GM15510 (cell line): Measurements from ENCODE around the gene SGMS1.

Experiments used
- POLR2A ChIP-seq: IDR thresholded peaks from 3 replicates; pipeline ENCODE4 v1.6.1; 2011; ENCODE audit warnings: borderline replicate concordance; ENCODE audit not compliant: insufficient read length; ENCODE audit errors: extremely low read depth

The SGMS1 gene

GRCh38 chr10:50325449-50326171, 298.1 kb downstream of the SGMS1 start:
- no peak for TF ChIP-seq POLR2A

GRCh38 chr10:50324680-50325393, 298.9 kb downstream of the SGMS1 start:
- no peak for TF ChIP-seq POLR2A

- TF ChIP-seq POLR2A = no peak
Measured at GRCh38 chr10:50324046-50324445, 299.7 kb downstream of the SGMS1 start.

GRCh38 chr10:50322077-50322476, 301.7 kb downstream of the SGMS1 start:
- no peak for TF ChIP-seq POLR2A

- no peak for TF ChIP-seq POLR2A
Measured at GRCh38 chr10:50318129-50318528, 305.6 kb downstream of the SGMS1 start.

GRCh38 chr10:50316695-50317648, 306.8 kb downstream of the SGMS1 start:
- no peak for TF ChIP-seq POLR2A

GRCh38 chr10:50316174-50316573, 307.6 kb downstream of the SGMS1 start:
- no peak for TF ChIP-seq POLR2A

- no peak for TF ChIP-seq POLR2A
Measured at GRCh38 chr10:50315424-50315823, 308.3 kb downstream of the SGMS1 start.

GRCh38 chr10:50314169-50315071, 309.3 kb downstream of the SGMS1 start:
- TF ChIP-seq POLR2A = no peak

GRCh38 chr10:50312464-50313437, 311.0 kb downstream of the SGMS1 start:
- no peak for TF ChIP-seq POLR2A

- TF ChIP-seq POLR2A = no peak
Measured at GRCh38 chr10:50310560-50311174, 313.1 kb downstream of the SGMS1 start.

GRCh38 chr10:50309342-50309741, 314.4 kb downstream of the SGMS1 start:
- no peak for TF ChIP-seq POLR2A
